HG03175 (cell line): ENCODE data around the gene C2CD4B.

Source experiments
- ATAC-seq: cut with Tn5 transposase; IDR thresholded peaks from one replicate; pipeline ENCODE4 v1.9.1; 2021; ENCODE audit warnings: mild to moderate bottlenecking, moderate library complexity; ENCODE audit not compliant: unreplicated experiment

Gene C2CD4B

GRCh38 chr15:62119874-62120273 is 45.2 kb downstream of the C2CD4B start:
- ATAC-seq, result no peak

DNA sequence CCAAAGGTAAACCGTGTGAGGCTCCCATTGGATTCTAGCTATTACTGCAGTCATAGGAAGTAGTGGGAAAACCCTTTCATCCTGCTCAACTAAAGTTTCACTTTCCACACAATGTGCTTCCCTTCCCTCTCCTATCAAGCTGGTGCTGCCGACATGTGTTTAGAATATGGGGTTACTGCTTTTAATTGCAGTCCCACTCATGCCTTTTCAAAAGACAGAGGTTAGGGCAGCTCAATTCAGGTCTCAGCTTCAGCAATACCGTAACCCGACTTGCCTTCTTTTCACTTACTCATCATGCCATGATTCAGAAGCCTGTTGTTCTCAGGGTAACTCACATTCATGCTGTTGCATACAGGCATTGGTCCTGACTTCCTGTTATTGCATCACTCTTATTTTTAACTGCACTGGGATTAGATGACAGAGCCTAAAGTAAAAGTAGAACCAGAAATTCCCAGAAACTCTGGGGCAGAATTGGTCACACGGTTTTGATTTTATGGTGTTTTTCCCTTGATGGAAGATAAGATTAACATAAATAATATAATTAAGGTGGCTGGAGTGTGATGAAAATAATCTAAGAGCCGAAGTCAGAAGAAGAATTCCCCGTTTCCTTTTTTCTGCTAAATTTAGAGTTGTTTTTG is 45.7 kb downstream of the C2CD4B start:
- no peak for ATAC-seq

DNA sequence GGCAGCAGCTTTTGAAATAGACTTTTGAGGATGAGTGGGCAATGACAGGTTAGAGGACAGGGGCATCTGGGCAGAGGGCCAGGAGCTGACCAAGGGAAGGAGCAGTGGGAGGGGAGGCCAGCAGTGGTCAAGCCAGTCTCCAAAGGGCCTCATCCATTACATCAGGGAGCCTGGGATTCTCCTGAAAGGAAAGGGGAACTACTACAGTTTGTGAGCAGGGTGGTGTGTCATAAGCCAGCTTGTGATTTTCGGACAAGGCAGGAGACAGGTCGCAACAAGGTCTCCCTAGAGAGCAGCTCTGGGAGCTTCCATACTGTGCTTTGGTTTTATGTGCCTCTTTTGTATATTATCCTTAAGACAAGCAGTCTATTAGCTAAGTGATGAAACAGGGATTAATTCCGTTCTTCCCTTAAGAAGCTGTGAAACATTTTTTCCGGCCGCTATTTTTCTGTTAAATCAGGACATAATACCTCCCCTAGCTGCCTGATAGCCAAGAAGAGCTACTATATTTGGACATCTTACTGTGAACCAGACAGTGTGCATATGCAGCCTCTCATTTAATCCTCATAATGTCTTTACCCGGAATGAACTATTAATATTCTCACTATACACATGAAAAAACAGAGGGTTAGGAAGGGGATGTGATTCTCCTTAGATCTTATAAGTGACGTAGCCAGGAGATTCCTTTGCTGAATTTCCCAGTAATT is 46.4 kb downstream of the C2CD4B start:
- no peak for ATAC-seq

DNA sequence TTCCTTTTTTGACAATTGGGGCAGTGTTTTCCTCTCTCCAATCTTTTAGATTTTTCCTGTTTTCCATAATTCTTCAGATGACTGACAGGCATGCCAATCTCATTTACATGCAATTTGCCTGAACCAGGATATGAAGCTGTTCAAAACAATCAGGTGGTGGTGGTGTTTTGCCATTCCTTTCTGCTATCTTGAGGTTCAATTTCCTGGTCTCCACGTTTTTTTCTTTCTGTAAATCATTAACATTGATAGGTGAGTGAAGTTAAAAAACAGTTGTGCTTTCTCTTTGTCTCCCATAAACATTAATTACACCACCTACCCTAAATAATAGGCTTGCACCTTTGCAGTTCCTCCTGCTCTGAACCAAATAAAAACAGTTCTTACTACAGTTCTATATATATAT is 49.2 kb downstream of the C2CD4B start:
- ATAC-seq, result no peak
